ENCODE results near the gene AMIGO1. TPM values are rescaled to one million over a fixed set of nuclear protein-coding genes. Genes with fewer than 3 reads are reported as not detected.

The AMIGO1 gene
- total RNA-seq, 1 experiment from 2014 or later, result 2.7 TPM

GRCh38 chr1:109531826-109532364 is 22.4 kb upstream of the AMIGO1 start:
- Histone ChIP-seq H3K27ac (ENCODE audit: low read length) (no peak overlapping the region), H3K36me3 (ENCODE audit: low read depth, low read length) (no peaks in the 10 kb centered on the region), H4K20me1 (ENCODE audit: low read length) (no peaks in the 10 kb centered on the region), H3K9me3 (ENCODE audit: low read length) (no peaks in the 10 kb centered on the region), H2AFZ (ENCODE audit: low read length) (no peak overlapping the region), H3K9ac (ENCODE audit: low read length) (no peak overlapping the region), H3K4me2 (ENCODE audit: low read length) (no peak overlapping the region), H3K4me1 (ENCODE audit: insufficient read depth, low read length) (no peaks in the 10 kb centered on the region), H3F3A (ENCODE audit: low read length, unreplicated experiment) (no peaks in the 10 kb centered on the region), H3K79me2 (ENCODE audit: low read length) (no peaks in the 10 kb centered on the region), H3K4me3 (ENCODE audit: low read length) (no peak overlapping the region), H3K9me2 (replicated peaks; ENCODE audit: low read length) (no peaks in the 10 kb centered on the region), H3K27me3 (ENCODE audit: low read length) (0 out of 2 replicates have a peak, but pooled peaks cover 3% of the 10 kb centered on the region)
- TF ChIP-seq EZH2 (IDR thresholded peaks at IDR 0.05; ENCODE audit: low read length, unreplicated experiment) (no peak), EZH2phosphoT487 (IDR thresholded peaks at IDR 0.05; ENCODE audit: borderline replicate concordance, low read length) (no peak), CTCF (conservative IDR thresholded peaks at IDR 0.05; ENCODE audit: low read depth, low read length) (no peak)
- POLR2A ChIA-PET (ENCODE audit: unreplicated experiment), result interaction anchor here (0.5 kb wide), 1 partner anchor 24 kb away, joined by 3 read pairs; no protein-coding TSS in a partner anchor
- ATAC-seq (no peak), DNase-seq (no peak)
- CTCF ChIA-PET, result interaction anchor here (0.7 to 1.9 kb wide), 5 partner anchors 16 to 41 kb away, joined by 3 to 34 read pairs (median 9); partner anchors contain the start of genes CYB561D1 and GNAI3
- no TSS peak for BruUV-seq (replicated peaks)
- intact Hi-C loops (cut with micrococcal nuclease), result loop anchor here (1.0 kb wide), 2 partner anchors 34 to 42 kb away; no protein-coding TSS in a partner anchor

GRCh38 chr1:109531380-109531779 is 21.9 kb upstream of the AMIGO1 start:
- CTCF ChIA-PET, result interaction anchor here (0.7 to 1.9 kb wide), 4 partner anchors 27 to 41 kb away, joined by 3 to 34 read pairs (median 10); partner anchors contain the start of gene CYB561D1
- Histone ChIP-seq H3F3A (ENCODE audit: low read length, unreplicated experiment) (no peaks in the 10 kb centered on the region), H3K36me3 (ENCODE audit: low read depth, low read length) (no peaks in the 10 kb centered on the region), H3K4me2 (ENCODE audit: low read length) (no peak overlapping the region), H3K27me3 (ENCODE audit: low read length) (0 out of 2 replicates have a peak, but pooled peaks cover 8% of the 10 kb centered on the region), H3K9me3 (ENCODE audit: low read length) (no peaks in the 10 kb centered on the region), H3K9ac (ENCODE audit: low read length) (no peak overlapping the region), H2AFZ (ENCODE audit: low read length) (no peak overlapping the region), H3K79me2 (ENCODE audit: low read length) (no peaks in the 10 kb centered on the region), H3K4me1 (ENCODE audit: insufficient read depth, low read length) (no peaks in the 10 kb centered on the region), H3K9me2 (replicated peaks; ENCODE audit: low read length) (no peaks in the 10 kb centered on the region), H3K4me3 (ENCODE audit: low read length) (no peak overlapping the region), H3K27ac (ENCODE audit: low read length) (no peak overlapping the region), H4K20me1 (ENCODE audit: low read length) (no peaks in the 10 kb centered on the region)
- ATAC-seq (no peak), DNase-seq (no peak)
- TF ChIP-seq EZH2 (IDR thresholded peaks at IDR 0.05; ENCODE audit: low read length, unreplicated experiment), result no peak
- TF ChIP-seq CTCF (conservative IDR thresholded peaks at IDR 0.05; ENCODE audit: low read depth, low read length), result no peak
- TF ChIP-seq EZH2phosphoT487 (IDR thresholded peaks at IDR 0.05; ENCODE audit: borderline replicate concordance, low read length), result no peak
- POLR2A ChIA-PET (ENCODE audit: unreplicated experiment), result no interaction called here
- intact Hi-C loops (cut with micrococcal nuclease), result no loop called here
- no TSS peak for BruUV-seq (replicated peaks)

GRCh38 chr1:109530457-109531087 is 21.0 kb upstream of the AMIGO1 start:
- Histone ChIP-seq H3K4me2 (ENCODE audit: low read length) (no peak overlapping the region), H3K9ac (ENCODE audit: low read length) (no peak overlapping the region), H3K27me3 (ENCODE audit: low read length) (0 out of 2 replicates have a peak, but pooled peaks cover 8% of the 10 kb centered on the region), H3K4me3 (ENCODE audit: low read length) (no peak overlapping the region), H3F3A (ENCODE audit: low read length, unreplicated experiment) (no peaks in the 10 kb centered on the region), H3K79me2 (ENCODE audit: low read length) (no peaks in the 10 kb centered on the region), H3K36me3 (ENCODE audit: low read depth, low read length) (no peaks in the 10 kb centered on the region), H2AFZ (ENCODE audit: low read length) (no peak overlapping the region), H4K20me1 (ENCODE audit: low read length) (no peaks in the 10 kb centered on the region), H3K27ac (ENCODE audit: low read length) (no peak overlapping the region), H3K9me3 (ENCODE audit: low read length) (no peaks in the 10 kb centered on the region), H3K9me2 (replicated peaks; ENCODE audit: low read length) (no peaks in the 10 kb centered on the region), H3K4me1 (ENCODE audit: insufficient read depth, low read length) (no peaks in the 10 kb centered on the region)
- DNase-seq (no peak), ATAC-seq (no peak)
- BruUV-seq (replicated peaks), result no TSS peak
- TF ChIP-seq CTCF (conservative IDR thresholded peaks at IDR 0.05; ENCODE audit: low read depth, low read length) (no peak), EZH2 (IDR thresholded peaks at IDR 0.05; ENCODE audit: low read length, unreplicated experiment) (no peak), EZH2phosphoT487 (IDR thresholded peaks at IDR 0.05; ENCODE audit: borderline replicate concordance, low read length) (no peak)
- intact Hi-C loops (cut with micrococcal nuclease), result no loop called here
- ChIA-PET CTCF (interaction anchor here (1.1 kb wide), 1 partner anchor 47 kb away, joined by 6 read pairs; the partner anchor contains the start of gene ATXN7L2), POLR2A (ENCODE audit: unreplicated experiment) (no interaction called here)
